ENCODE data around the gene TENM4.

- no peak for TF ChIP-seq CSDC2 (CRISPR knock-in tag; IDR thresholded peaks at IDR 0.05)
- no peak for TF ChIP-seq ZFP3 (CRISPR knock-in tag; IDR thresholded peaks at IDR 0.05)
- no peak for TF ChIP-seq TCF4 (CRISPR knock-in tag; IDR thresholded peaks at IDR 0.05; ENCODE audit: borderline replicate concordance)
- TF ChIP-seq POU6F1 (CRISPR knock-in tag; IDR thresholded peaks at IDR 0.05; ENCODE audit: borderline replicate concordance, low read depth): no peak
- TF ChIP-seq TSHZ2 (CRISPR knock-in tag; IDR thresholded peaks at IDR 0.05): no peak
- TF ChIP-seq ZNF70 (CRISPR knock-in tag; IDR thresholded peaks at IDR 0.05): no peak
- TF ChIP-seq PATZ1 (CRISPR knock-in tag; IDR thresholded peaks at IDR 0.05; ENCODE audit: borderline replicate concordance): no peak
- TF ChIP-seq ARNTL (CRISPR knock-in tag; IDR thresholded peaks at IDR 0.05; ENCODE audit: borderline replicate concordance, low read depth): no peak
- TF ChIP-seq GLIS3 (CRISPR knock-in tag; IDR thresholded peaks at IDR 0.05): no peak
- TF ChIP-seq RARB (CRISPR knock-in tag; IDR thresholded peaks at IDR 0.05): no peak
- TF ChIP-seq CSRNP3 (CRISPR knock-in tag; IDR thresholded peaks at IDR 0.05): no peak
Measured at GRCh38 chr11:78660471-78660870, 780.4 kb downstream of the TENM4 start.
